HG03354 (cell line): Measurements from ENCODE around the gene TBX6.
"Not testable (repeated sequence)": the region's sequence is repeated elsewhere in the genome, so short reads cannot be mapped to it uniquely, and the experiment has no call there.

Source experiments
- ATAC-seq: cut with Tn5 transposase; IDR thresholded peaks from one replicate; pipeline ENCODE4 v1.9.1; 2021; ENCODE audit warnings: mild to moderate bottlenecking; ENCODE audit not compliant: unreplicated experiment, poor library complexity, severe bottlenecking

TBX6 gene

DNA sequence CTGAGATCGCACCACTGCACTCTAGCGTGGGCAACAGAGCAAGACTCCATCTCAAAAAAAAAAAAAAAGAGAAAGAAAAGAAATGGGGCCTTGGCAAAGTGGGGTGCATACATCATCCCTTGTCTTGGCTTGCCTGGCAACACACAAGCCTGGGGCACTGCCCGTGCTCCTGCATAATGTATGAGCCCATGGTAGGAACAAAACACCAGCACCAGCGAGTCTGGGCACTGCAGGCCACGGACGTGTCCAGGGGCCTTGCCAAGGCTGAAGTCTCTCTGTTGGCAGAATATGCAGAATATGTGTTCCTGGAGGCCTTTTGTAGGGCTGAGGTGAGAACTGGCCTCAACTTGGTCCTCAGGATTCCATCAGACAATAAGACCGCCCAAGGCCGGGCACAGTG is 41.9 kb downstream of the TBX6 start:
- no peak for ATAC-seq

DNA sequence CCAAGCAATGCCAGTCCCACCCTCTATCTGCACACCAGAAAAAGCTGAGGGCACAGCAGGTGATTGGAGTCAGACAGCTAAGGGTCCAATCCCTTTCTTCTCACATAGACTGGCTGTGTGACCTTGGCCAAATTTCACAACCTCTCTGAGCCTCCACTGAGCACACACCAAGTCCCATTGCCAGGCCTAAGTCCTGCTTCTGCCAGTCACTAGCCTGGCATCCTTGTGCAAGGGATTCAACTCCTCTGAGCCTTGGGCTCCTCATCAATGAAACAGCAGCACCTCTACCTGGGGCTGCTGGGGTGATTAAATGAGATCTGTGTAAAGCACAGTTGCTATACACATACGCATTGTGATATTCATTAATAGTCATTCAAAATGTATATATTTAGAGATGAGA is 45.1 kb downstream of the TBX6 start:
- ATAC-seq = no peak

DNA sequence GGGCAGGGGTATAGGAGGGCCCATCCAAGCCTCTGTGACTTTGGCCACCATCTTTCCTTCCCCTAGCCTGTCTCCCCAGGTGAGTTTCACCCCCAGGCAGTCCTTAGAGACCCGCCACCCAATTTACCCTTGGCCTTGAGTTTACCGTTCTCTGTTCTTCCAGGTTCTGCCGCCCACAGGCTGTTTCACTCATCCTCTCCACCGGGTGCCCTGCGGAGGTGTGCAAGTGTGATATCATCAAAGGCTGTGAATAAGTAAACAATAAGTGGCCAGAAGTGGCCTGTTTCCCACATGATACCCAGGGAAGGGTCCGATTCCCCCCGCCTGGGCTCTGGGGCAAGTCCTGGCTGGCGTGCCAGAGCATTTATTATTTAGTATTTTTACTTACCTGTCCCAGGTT is 45.5 kb downstream of the TBX6 start:
- no peak for ATAC-seq

- ATAC-seq = no peak
Observed at GRCh38 chr16:30041841-30042240, 49.9 kb downstream of the TBX6 start.

DNA sequence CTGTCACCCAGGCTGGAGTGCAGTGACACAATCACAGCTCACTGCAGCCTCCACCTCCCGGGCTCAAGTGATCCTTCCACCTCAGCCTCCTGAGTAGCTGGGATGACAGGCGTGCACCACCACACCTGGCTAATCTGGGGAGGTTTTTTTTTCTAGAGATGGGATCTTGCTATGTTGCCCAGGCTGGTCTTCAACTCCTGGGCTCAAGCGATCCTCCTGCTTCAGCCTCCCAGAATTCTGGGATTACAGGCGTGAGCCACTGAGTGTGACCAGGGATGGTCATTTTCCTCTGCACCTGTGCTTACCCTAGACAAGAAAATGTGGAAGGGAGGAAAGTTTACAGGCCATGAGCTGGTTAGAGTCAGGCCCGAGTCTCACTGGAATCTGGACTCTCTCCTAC is 51.0 kb downstream of the TBX6 start:
- not testable (repeated sequence) for ATAC-seq

DNA sequence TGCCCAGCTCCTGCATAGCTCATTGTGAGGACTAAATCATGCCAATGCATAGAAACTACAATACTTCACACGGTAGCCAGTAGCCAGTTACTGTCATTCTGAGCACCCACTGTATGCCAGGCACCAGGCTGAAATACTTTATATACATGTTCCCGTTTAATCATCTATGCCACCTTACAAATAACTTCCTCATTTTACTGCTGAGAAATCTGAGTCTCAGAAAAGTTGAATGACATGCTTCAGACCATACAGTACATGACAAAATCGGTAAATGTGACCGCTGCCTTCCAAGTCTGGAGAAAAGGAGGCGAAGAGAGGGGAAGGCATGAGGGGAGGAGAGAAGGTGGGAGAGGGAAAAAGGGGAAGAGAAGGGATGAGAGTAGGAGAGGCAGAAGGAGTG is 51.5 kb downstream of the TBX6 start:
- ATAC-seq = no peak
